PC-9 (cell line): ENCODE data around the gene SCN1B.

Experiments used
- EZH2 ChIP-seq: fragments of 200-600 bp; sonication (generic); IDR thresholded peaks from 2 replicates; pipeline ENCODE4 v1.8.0; 2017; ENCODE audit warnings: antibody characterized with exemption, low read depth
- TF ChIP-seq, protein P1 (sequence below): fragments of 200-600 bp; sonication (generic); conservative IDR thresholded peaks from 2 replicates; pipeline ENCODE4 v1.6.1; 2017; ENCODE audit warnings: mixed run types, antibody characterized with exemption, mild to moderate bottlenecking, moderate library complexity

- TF ChIP-seq, protein P1, sequence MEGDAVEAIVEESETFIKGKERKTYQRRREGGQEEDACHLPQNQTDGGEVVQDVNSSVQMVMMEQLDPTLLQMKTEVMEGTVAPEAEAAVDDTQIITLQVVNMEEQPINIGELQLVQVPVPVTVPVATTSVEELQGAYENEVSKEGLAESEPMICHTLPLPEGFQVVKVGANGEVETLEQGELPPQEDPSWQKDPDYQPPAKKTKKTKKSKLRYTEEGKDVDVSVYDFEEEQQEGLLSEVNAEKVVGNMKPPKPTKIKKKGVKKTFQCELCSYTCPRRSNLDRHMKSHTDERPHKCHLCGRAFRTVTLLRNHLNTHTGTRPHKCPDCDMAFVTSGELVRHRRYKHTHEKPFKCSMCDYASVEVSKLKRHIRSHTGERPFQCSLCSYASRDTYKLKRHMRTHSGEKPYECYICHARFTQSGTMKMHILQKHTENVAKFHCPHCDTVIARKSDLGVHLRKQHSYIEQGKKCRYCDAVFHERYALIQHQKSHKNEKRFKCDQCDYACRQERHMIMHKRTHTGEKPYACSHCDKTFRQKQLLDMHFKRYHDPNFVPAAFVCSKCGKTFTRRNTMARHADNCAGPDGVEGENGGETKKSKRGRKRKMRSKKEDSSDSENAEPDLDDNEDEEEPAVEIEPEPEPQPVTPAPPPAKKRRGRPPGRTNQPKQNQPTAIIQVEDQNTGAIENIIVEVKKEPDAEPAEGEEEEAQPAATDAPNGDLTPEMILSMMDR: no peak
- TF ChIP-seq EZH2: no peak
These were observed 23.8 kb upstream of the SCN1B start for GRCh38 chr19:35006342-35006998.
